GM12875 (cell line): ENCODE data around the gene LRRC28.

Source experiments
- H3K4me3 ChIP-seq: one replicate; pipeline ENCODE4 v1.5.1; 2011; ENCODE audit warnings: low read depth, low read length, control low read depth
- CTCF ChIP-seq: IDR thresholded peaks from 2 replicates; pipeline ENCODE4 v1.5.1; 2011; ENCODE audit warnings: low read depth, mild to moderate bottlenecking, control low read depth, inconsistent platforms, low read length, moderate library complexity, borderline replicate concordance; ENCODE audit not compliant: insufficient read depth

LRRC28 gene

GRCh38 chr15:99265541-99266070 is 14.3 kb downstream of the LRRC28 start:
- no peak for TF ChIP-seq CTCF
- no peak overlapping the region for H3K4me3 ChIP-seq

GRCh38 chr15:99267957-99268356 is 16.7 kb downstream of the LRRC28 start:
- no peak overlapping the region for H3K4me3 ChIP-seq
- no peak for TF ChIP-seq CTCF

GRCh38 chr15:99268431-99268830 is 17.1 kb downstream of the LRRC28 start:
- no peak overlapping the region for H3K4me3 ChIP-seq
- no peak for TF ChIP-seq CTCF

- TF ChIP-seq CTCF, result no peak
- no peak overlapping the region for H3K4me3 ChIP-seq
These were observed 22.5 kb downstream of the LRRC28 start for GRCh38 chr15:99273801-99274200.

GRCh38 chr15:99275061-99275460 is 23.8 kb downstream of the LRRC28 start:
- no peak overlapping the region for H3K4me3 ChIP-seq
- no peak for TF ChIP-seq CTCF

GRCh38 chr15:99275525-99276128 is 24.3 kb downstream of the LRRC28 start:
- no peak overlapping the region for H3K4me3 ChIP-seq
- no peak for TF ChIP-seq CTCF

- no peak overlapping the region for H3K4me3 ChIP-seq
- TF ChIP-seq CTCF, result no peak
These were observed 28.0 kb downstream of the LRRC28 start for GRCh38 chr15:99279290-99279689.
